Nephron (organoid): ENCODE results near the gene GCM1.
A peak's percentile ranks its signal among the peaks of the same experiment; 100 is the strongest.

Experiments used
- H3K27ac Mint-ChIP-seq, 3 experiments: 2 replicates each; pipeline ENCODE4 v1.8.0; 2020; ENCODE audit warnings: mixed read lengths in 3 of 3, mild to moderate bottlenecking in 2 of 3, moderate library complexity in 1 of 3
- H3K27me3 Mint-ChIP-seq: 2 replicates; pipeline ENCODE4 v1.8.0; 2021; ENCODE audit warnings: low read depth, mild to moderate bottlenecking, moderate library complexity, mixed read lengths
- H3K36me3 Mint-ChIP-seq: 2 replicates; pipeline ENCODE4 v1.8.0; 2020; ENCODE audit warnings: low read depth, mixed read lengths
- H3K4me1 Mint-ChIP-seq: 2 replicates; pipeline ENCODE4 v1.8.0; 2020; ENCODE audit warnings: mixed read lengths
- H3K4me3 Mint-ChIP-seq, 3 experiments: 2 replicates each; pipeline ENCODE4 v1.8.0; 2020; ENCODE audit warnings: mild to moderate bottlenecking in 3 of 3, mixed read lengths in 3 of 3, moderate library complexity in 2 of 3
- H3K9me3 Mint-ChIP-seq: 2 replicates; pipeline ENCODE4 v1.8.0; 2020; ENCODE audit warnings: mixed read lengths
- CTCF ChIP-seq, 3 experiments: fragments of 200-600 bp; sonication (generic); IDR thresholded peaks; one replicate each; pipeline ENCODE4 v1.5.0; 2021; ENCODE audit warnings: antibody characterized with exemption in 3 of 3; ENCODE audit not compliant: unreplicated experiment in 3 of 3

Gene GCM1

DNA sequence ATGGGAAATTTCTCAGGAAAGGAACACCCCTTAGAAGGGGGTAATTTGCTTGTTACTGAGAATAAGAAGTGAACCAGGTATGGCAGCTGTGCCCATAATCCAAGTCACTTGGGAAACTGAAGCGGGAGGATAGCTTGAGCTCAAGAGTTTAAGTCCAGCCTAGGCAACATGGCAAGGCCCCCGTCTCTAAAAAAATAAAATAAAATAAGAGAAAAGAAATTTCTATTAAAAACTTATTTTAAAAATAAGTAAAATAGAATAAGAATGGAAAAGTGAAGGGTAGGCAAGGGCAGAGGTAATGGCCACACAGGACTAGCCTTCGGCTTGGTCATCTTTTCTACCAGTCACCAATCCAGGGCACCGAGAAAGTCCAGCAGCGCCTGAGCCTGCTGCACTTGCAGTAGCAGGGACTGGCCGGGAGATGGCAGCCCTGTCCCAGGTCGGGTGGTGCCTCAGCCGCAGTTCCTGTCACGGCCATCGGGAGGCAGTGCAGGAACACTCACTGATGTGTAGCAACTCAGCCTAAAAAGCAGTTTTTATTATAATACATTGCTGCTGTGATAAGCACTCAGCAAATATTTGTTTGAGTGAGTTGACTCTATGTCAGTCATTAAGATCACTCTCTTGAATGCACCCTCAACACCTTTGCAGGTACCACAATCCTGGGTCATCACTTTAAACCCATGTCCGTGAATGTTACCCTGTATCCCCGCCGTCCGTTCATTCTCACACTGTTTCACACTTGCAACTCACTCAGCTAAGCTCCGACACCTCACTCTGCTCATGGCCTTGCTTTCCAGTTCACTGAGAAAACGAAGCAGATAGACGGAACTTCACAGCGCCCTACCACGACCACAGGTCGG, 23.2 kb upstream of the GCM1 start:
- H3K4me1 Mint-ChIP-seq: no peaks in the 10 kb centered on the region
- H3K27me3 Mint-ChIP-seq: no peaks in the 10 kb centered on the region
- no peak overlapping the region for H3K4me3 Mint-ChIP-seq
- no peak overlapping the region for H3K27ac Mint-ChIP-seq
- TF ChIP-seq CTCF (IDR thresholded peaks at IDR 0.05; ENCODE audit: unreplicated experiment in 3 of 3): peak; percentile 100
- H3K36me3 Mint-ChIP-seq: no peaks in the 10 kb centered on the region
- no peaks in the 10 kb centered on the region for H3K9me3 Mint-ChIP-seq

- Mint-ChIP-seq H3K4me3 (no peak overlapping the region), H3K36me3 (no peaks in the 10 kb centered on the region), H3K27me3 (no peaks in the 10 kb centered on the region), H3K27ac (no peak overlapping the region), H3K4me1 (no peaks in the 10 kb centered on the region), H3K9me3 (no peaks in the 10 kb centered on the region)
- no peak for TF ChIP-seq CTCF (IDR thresholded peaks at IDR 0.05; ENCODE audit: unreplicated experiment in 3 of 3)
These were observed 20.1 kb upstream of the GCM1 start for GRCh38 chr6:53168516-53169267.

DNA sequence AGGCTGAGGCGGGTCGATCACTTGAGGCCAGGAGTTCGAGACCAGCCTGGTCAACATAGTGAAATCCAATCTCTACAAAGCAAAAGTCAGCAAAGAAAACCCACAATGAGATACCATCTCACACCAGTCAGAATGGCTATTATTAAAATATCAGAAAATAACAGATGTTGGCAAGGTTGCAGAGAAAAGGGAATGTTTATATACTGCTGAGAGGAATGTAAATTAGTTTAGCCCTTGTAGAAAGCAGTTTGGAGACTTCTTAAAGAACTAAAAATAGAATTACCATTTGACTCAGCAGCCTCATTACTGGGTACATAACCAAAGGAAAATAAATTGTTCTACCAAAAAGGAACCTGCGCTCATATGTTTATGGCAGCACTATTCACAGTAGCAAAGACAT, 16.7 kb upstream of the GCM1 start:
- no peaks in the 10 kb centered on the region for H3K9me3 Mint-ChIP-seq
- H3K36me3 Mint-ChIP-seq: no peaks in the 10 kb centered on the region
- peaks cover 3% of the 10 kb centered on the region for H3K27me3 Mint-ChIP-seq
- H3K27ac Mint-ChIP-seq: no peak overlapping the region
- H3K4me1 Mint-ChIP-seq: no peaks in the 10 kb centered on the region
- no peak overlapping the region for H3K4me3 Mint-ChIP-seq
- no peak for TF ChIP-seq CTCF (IDR thresholded peaks at IDR 0.05; ENCODE audit: unreplicated experiment in 3 of 3)

DNA sequence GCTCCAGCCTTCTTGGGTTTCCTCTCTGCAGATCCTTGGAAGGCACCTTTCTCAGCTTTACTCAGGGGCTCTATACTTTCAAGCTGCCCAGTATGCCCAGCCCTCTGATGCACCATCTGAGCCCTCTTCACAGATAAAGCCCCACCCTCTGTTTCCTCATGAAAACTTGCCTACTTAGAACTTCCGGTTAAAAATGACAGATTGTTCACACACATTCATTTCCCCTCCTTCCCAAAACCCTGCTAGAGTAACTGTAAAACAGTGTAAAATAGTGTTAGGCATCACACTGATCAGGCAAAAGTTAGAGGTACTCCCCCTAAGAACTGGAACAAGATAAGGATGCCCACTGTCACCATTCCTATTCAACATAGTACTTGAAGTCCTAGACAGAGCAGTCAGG, 14.0 kb upstream of the GCM1 start:
- Mint-ChIP-seq H3K4me3 (no peak overlapping the region), H3K4me1 (no peaks in the 10 kb centered on the region), H3K36me3 (no peaks in the 10 kb centered on the region), H3K27ac (no peak overlapping the region), H3K9me3 (no peaks in the 10 kb centered on the region), H3K27me3 (peaks cover 3% of the 10 kb centered on the region)
- no peak for TF ChIP-seq CTCF (IDR thresholded peaks at IDR 0.05; ENCODE audit: unreplicated experiment in 3 of 3)

GRCh38 chr6:53161481-53162009, 12.9 kb upstream of the GCM1 start:
- Mint-ChIP-seq H3K9me3 (no peaks in the 10 kb centered on the region), H3K27ac (no peak overlapping the region), H3K27me3 (peaks cover 3% of the 10 kb centered on the region), H3K4me1 (no peaks in the 10 kb centered on the region), H3K36me3 (no peaks in the 10 kb centered on the region), H3K4me3 (no peak overlapping the region)
- no peak for TF ChIP-seq CTCF (IDR thresholded peaks at IDR 0.05; ENCODE audit: unreplicated experiment in 3 of 3)
